Karpas-422 (cell line): ENCODE results near the gene MTG2. TPM values are rescaled to one million over a fixed set of nuclear protein-coding genes. Genes with fewer than 3 reads are reported as not detected.

Source experiments
- DNase-seq: peaks from one replicate; pipeline ENCODE4 v3.0.0-alpha.2; 2015
- H2AFZ ChIP-seq: fragments of 200-600 bp; sonication (generic); 2 replicates; pipeline ENCODE4 v1.6.1; 2014; ENCODE audit warnings: antibody characterized with exemption, low read length, mixed read lengths
- H3K27ac ChIP-seq: fragments of 200-600 bp; sonication (generic); 2 replicates; pipeline ENCODE4 v1.5.1; 2014; ENCODE audit warnings: mild to moderate bottlenecking, low read length, moderate library complexity
- H3K27me3 ChIP-seq: fragments of 200-600 bp; sonication (generic); 2 replicates; pipeline ENCODE4 v1.6.1; 2014; ENCODE audit warnings: low read length, mixed read lengths
- H3K36me3 ChIP-seq: fragments of 200-600 bp; sonication (generic); 2 replicates; pipeline ENCODE4 v1.6.1; 2014; ENCODE audit warnings: low read length, mixed read lengths; ENCODE audit not compliant: insufficient read depth
- H3K4me1 ChIP-seq: fragments of 200-600 bp; sonication (generic); 2 replicates; pipeline ENCODE4 v1.6.1; 2014; ENCODE audit warnings: mild to moderate bottlenecking, low read length, mixed read lengths
- H3K4me2 ChIP-seq: fragments of 200-600 bp; sonication (generic); 2 replicates; pipeline ENCODE4 v1.6.1; 2014; ENCODE audit warnings: low read length, low read depth, mild to moderate bottlenecking; ENCODE audit not compliant: poor library complexity, severe bottlenecking
- H3K4me3 ChIP-seq: fragments of 200-600 bp; sonication (generic); 2 replicates; pipeline ENCODE4 v1.5.1; 2014; ENCODE audit warnings: mild to moderate bottlenecking, antibody characterized with exemption, low read length, mixed read lengths
- H3K79me2 ChIP-seq: fragments of 200-600 bp; sonication (generic); 2 replicates; pipeline ENCODE4 v1.6.1; 2014; ENCODE audit warnings: mild to moderate bottlenecking, low read length, mixed read lengths
- H3K9ac ChIP-seq: fragments of 200-600 bp; sonication (generic); 2 replicates; pipeline ENCODE4 v1.6.0; 2014; ENCODE audit warnings: low read length
- H3K9me2 ChIP-seq: fragments of 200-600 bp; sonication (generic), shearing (Covaris generic); replicated peaks from 2 replicates; pipeline ENCODE4 v1.6.0; 2014; ENCODE audit warnings: mild to moderate bottlenecking, low read length, moderate library complexity; ENCODE audit not compliant: insufficient read depth
- H3K9me3 ChIP-seq: fragments of 300-700, 200-600 bp; sonication (generic); 2 replicates; pipeline ENCODE4 v1.6.1; 2014; ENCODE audit warnings: low read length, mixed read lengths
- H4K20me1 ChIP-seq: fragments of 200-600 bp; sonication (generic); 2 replicates; pipeline ENCODE4 v1.6.1; 2014; ENCODE audit warnings: mild to moderate bottlenecking, antibody characterized with exemption, low read length, low read depth; ENCODE audit not compliant: insufficient read depth
- total RNA-seq: library from RNA; depleted of rRNA; stranded (reverse); fragments of >200 nt; shearing (Covaris generic); gene quantifications from 2 replicates; pipeline ENCODE4 v1.2.3, GENCODE V29; 2014; ENCODE audit warnings: low replicate concordance

The MTG2 gene
- total RNA-seq, 1 experiment from 2014 or later = 20.2 TPM

- Histone ChIP-seq H3K9me2 (no peaks in the 10 kb centered on the region), H3K4me3 (no peak overlapping the region), H3K36me3 (no peaks in the 10 kb centered on the region), H3K79me2 (no peaks in the 10 kb centered on the region), H3K27ac (no peak overlapping the region), H2AFZ (no peak overlapping the region), H4K20me1 (no peaks in the 10 kb centered on the region), H3K9me3 (no peaks in the 10 kb centered on the region), H3K9ac (no peak overlapping the region), H3K4me2 (no peak overlapping the region), H3K27me3 (no peaks in the 10 kb centered on the region), H3K4me1 (no peaks in the 10 kb centered on the region)
- DNase-seq = no peak
These were observed 14.8 kb upstream of the MTG2 start for GRCh38 chr20:62168061-62168460.

- no peaks in the 10 kb centered on the region for H3K27me3 ChIP-seq
- no peak overlapping the region for H2AFZ ChIP-seq
- H3K4me1 ChIP-seq = no peaks in the 10 kb centered on the region
- no peak overlapping the region for H3K4me2 ChIP-seq
- H3K9me3 ChIP-seq = no peaks in the 10 kb centered on the region
- no peak overlapping the region for H3K4me3 ChIP-seq
- no peak overlapping the region for H3K9ac ChIP-seq
- H3K36me3 ChIP-seq = no peaks in the 10 kb centered on the region
- H3K79me2 ChIP-seq = no peaks in the 10 kb centered on the region
- DNase-seq = no peak
- no peak overlapping the region for H3K27ac ChIP-seq
- H3K9me2 ChIP-seq = no peaks in the 10 kb centered on the region
- no peaks in the 10 kb centered on the region for H4K20me1 ChIP-seq
These were observed 13.9 kb upstream of the MTG2 start for GRCh38 chr20:62168890-62169435.

GRCh38 chr20:62170536-62170935 is 12.3 kb upstream of the MTG2 start:
- no peaks in the 10 kb centered on the region for H3K79me2 ChIP-seq
- no peak overlapping the region for H3K4me2 ChIP-seq
- no peaks in the 10 kb centered on the region for H3K4me1 ChIP-seq
- no peak overlapping the region for H2AFZ ChIP-seq
- H3K27ac ChIP-seq = no peak overlapping the region
- no peak overlapping the region for H3K4me3 ChIP-seq
- no peaks in the 10 kb centered on the region for H4K20me1 ChIP-seq
- no peaks in the 10 kb centered on the region for H3K27me3 ChIP-seq
- no peak for DNase-seq
- H3K9ac ChIP-seq = no peak overlapping the region
- no peaks in the 10 kb centered on the region for H3K9me3 ChIP-seq
- H3K36me3 ChIP-seq = no peaks in the 10 kb centered on the region
- no peaks in the 10 kb centered on the region for H3K9me2 ChIP-seq

- Histone ChIP-seq H3K27ac (no peak overlapping the region), H3K4me2 (no peak overlapping the region), H3K4me3 (no peak overlapping the region), H3K4me1 (no peaks in the 10 kb centered on the region), H3K27me3 (no peaks in the 10 kb centered on the region), H3K9me2 (no peaks in the 10 kb centered on the region), H3K79me2 (no peaks in the 10 kb centered on the region), H4K20me1 (no peaks in the 10 kb centered on the region), H3K36me3 (no peaks in the 10 kb centered on the region), H3K9me3 (no peaks in the 10 kb centered on the region), H2AFZ (no peak overlapping the region), H3K9ac (no peak overlapping the region)
- no peak for DNase-seq
These were observed 11.6 kb upstream of the MTG2 start for GRCh38 chr20:62171245-62171644.

- Histone ChIP-seq H2AFZ (no peak overlapping the region), H3K4me2 (no peak overlapping the region), H3K79me2 (no peaks in the 10 kb centered on the region), H3K27me3 (no peaks in the 10 kb centered on the region), H3K9me2 (no peaks in the 10 kb centered on the region), H3K9ac (no peak overlapping the region), H3K36me3 (no peaks in the 10 kb centered on the region), H3K9me3 (no peaks in the 10 kb centered on the region), H3K27ac (no peak overlapping the region), H3K4me1 (no peaks in the 10 kb centered on the region), H4K20me1 (no peaks in the 10 kb centered on the region), H3K4me3 (no peak overlapping the region)
- no peak for DNase-seq
These were observed 10.2 kb upstream of the MTG2 start for GRCh38 chr20:62172666-62173065.

GRCh38 chr20:62174021-62174804 is 8.6 kb upstream of the MTG2 start:
- Histone ChIP-seq H3K9me2 (no peaks in the 10 kb centered on the region), H4K20me1 (no peaks in the 10 kb centered on the region), H3K9me3 (no peaks in the 10 kb centered on the region), H3K27ac (no peak overlapping the region), H2AFZ (no peak overlapping the region), H3K4me1 (no peaks in the 10 kb centered on the region), H3K4me3 (no peak overlapping the region), H3K4me2 (no peak overlapping the region), H3K79me2 (no peaks in the 10 kb centered on the region), H3K36me3 (no peaks in the 10 kb centered on the region), H3K9ac (no peak overlapping the region), H3K27me3 (no peaks in the 10 kb centered on the region)
- DNase-seq = no peak

- Histone ChIP-seq H3K4me1 (no peaks in the 10 kb centered on the region), H3K27me3 (no peaks in the 10 kb centered on the region), H3K79me2 (no peaks in the 10 kb centered on the region), H3K9me3 (no peaks in the 10 kb centered on the region), H2AFZ (no peak overlapping the region), H3K36me3 (no peaks in the 10 kb centered on the region), H3K9me2 (no peaks in the 10 kb centered on the region), H4K20me1 (no peaks in the 10 kb centered on the region), H3K9ac (no peak overlapping the region), H3K27ac (no peak overlapping the region), H3K4me3 (no peak overlapping the region), H3K4me2 (no peak overlapping the region)
- DNase-seq = no peak
These were observed 7.8 kb upstream of the MTG2 start for GRCh38 chr20:62174870-62175624.

GRCh38 chr20:62175711-62176110 is 7.1 kb upstream of the MTG2 start:
- Histone ChIP-seq H3K27me3 (no peaks in the 10 kb centered on the region), H3K9me2 (no peaks in the 10 kb centered on the region), H3K9me3 (no peaks in the 10 kb centered on the region), H4K20me1 (no peaks in the 10 kb centered on the region), H3K36me3 (no peaks in the 10 kb centered on the region), H3K4me1 (no peaks in the 10 kb centered on the region), H3K9ac (no peak overlapping the region), H3K79me2 (no peaks in the 10 kb centered on the region), H3K4me3 (no peak overlapping the region), H3K4me2 (no peak overlapping the region), H2AFZ (no peak overlapping the region), H3K27ac (no peak overlapping the region)
- DNase-seq = no peak
